Uterus (tissue), 2 donors: ENCODE measurements around the gene GNG7.

Experiments
- POLR2A ChIP-seq, 2 donors: fragments of 450-650 bp; IDR thresholded peaks; one replicate each; pipeline ENCODE4 v1.6.1; 2016; ENCODE audit warnings: antibody characterized with exemption in 2 of 2, mild to moderate bottlenecking in 1 of 2, moderate library complexity in 1 of 2
- TF ChIP-seq, protein P1 (sequence below), 4 experiments: fragments of 200-600 bp in 2 of 4; fragments of 450-650 bp in 2 of 4; sonication (generic) in 2 of 4; IDR thresholded peaks; one replicate each; pipeline ENCODE4 v1.5.1; 2016 to 2019; ENCODE audit warnings: antibody characterized with exemption in 4 of 4, mild to moderate bottlenecking in 2 of 4, moderate library complexity in 1 of 4

- TF ChIP-seq, protein P1, sequence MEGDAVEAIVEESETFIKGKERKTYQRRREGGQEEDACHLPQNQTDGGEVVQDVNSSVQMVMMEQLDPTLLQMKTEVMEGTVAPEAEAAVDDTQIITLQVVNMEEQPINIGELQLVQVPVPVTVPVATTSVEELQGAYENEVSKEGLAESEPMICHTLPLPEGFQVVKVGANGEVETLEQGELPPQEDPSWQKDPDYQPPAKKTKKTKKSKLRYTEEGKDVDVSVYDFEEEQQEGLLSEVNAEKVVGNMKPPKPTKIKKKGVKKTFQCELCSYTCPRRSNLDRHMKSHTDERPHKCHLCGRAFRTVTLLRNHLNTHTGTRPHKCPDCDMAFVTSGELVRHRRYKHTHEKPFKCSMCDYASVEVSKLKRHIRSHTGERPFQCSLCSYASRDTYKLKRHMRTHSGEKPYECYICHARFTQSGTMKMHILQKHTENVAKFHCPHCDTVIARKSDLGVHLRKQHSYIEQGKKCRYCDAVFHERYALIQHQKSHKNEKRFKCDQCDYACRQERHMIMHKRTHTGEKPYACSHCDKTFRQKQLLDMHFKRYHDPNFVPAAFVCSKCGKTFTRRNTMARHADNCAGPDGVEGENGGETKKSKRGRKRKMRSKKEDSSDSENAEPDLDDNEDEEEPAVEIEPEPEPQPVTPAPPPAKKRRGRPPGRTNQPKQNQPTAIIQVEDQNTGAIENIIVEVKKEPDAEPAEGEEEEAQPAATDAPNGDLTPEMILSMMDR (IDR thresholded peaks at IDR 0.05): no peak
- TF ChIP-seq POLR2A (IDR thresholded peaks at IDR 0.05): no peak
These were observed 23.8 kb upstream of the GNG7 start for GRCh38 chr19:2726160-2726855.
